OCI-LY1 (cell line): ENCODE data around the gene FYB1.

Source experiments
- H2AFZ ChIP-seq: fragments of 200-600 bp; sonication (generic), shearing (Covaris generic); 2 replicates; pipeline ENCODE4 v1.6.0; 2014; ENCODE audit warnings: antibody characterized with exemption, mild to moderate bottlenecking, low read length
- H3F3A ChIP-seq: fragments of 200-600 bp; sonication (generic), shearing (Covaris generic); 2 replicates; pipeline ENCODE4 v1.6.0; 2014; ENCODE audit warnings: mild to moderate bottlenecking, antibody characterized with exemption, low read length, moderate library complexity; ENCODE audit not compliant: insufficient read depth
- H3K27ac ChIP-seq: fragments of 200-600 bp; sonication (generic); 2 replicates; pipeline ENCODE4 v1.5.1; 2014; ENCODE audit warnings: low read length, mixed run types, mild to moderate bottlenecking, low read depth; ENCODE audit not compliant: poor library complexity, severe bottlenecking
- H3K27me3 ChIP-seq: fragments of 200-600 bp; sonication (generic); 2 replicates; pipeline ENCODE4 v1.6.0; 2014; ENCODE audit warnings: antibody characterized with exemption, mild to moderate bottlenecking, low read length, moderate library complexity; ENCODE audit not compliant: insufficient read depth
- H3K36me3 ChIP-seq: fragments of 200-600 bp; sonication (generic); 2 replicates; pipeline ENCODE4 v1.6.1; 2014; ENCODE audit warnings: mild to moderate bottlenecking, antibody characterized with exemption, low read length, moderate library complexity, mixed read lengths; ENCODE audit not compliant: insufficient read depth
- H3K4me1 ChIP-seq: fragments of 200-600 bp; sonication (generic); 2 replicates; pipeline ENCODE4 v1.5.1; 2014; ENCODE audit warnings: mild to moderate bottlenecking, low read length, moderate library complexity; ENCODE audit not compliant: insufficient read depth, severe bottlenecking
- H3K4me2 ChIP-seq: fragments of 200-600 bp; sonication (generic), shearing (Covaris generic); 2 replicates; pipeline ENCODE4 v1.6.1; 2014; ENCODE audit warnings: low read length
- H3K4me3 ChIP-seq: fragments of 200-600 bp; sonication (generic); 2 replicates; pipeline ENCODE4 v1.5.1; 2014; ENCODE audit warnings: low read length, low read depth, mild to moderate bottlenecking, mixed read lengths; ENCODE audit not compliant: poor library complexity, severe bottlenecking
- H3K79me2 ChIP-seq: fragments of 200-600 bp; shearing (Covaris generic); 2 replicates; pipeline ENCODE4 v1.6.1; 2016; ENCODE audit warnings: mixed run types, low read length, mixed read lengths; ENCODE audit not compliant: insufficient read depth
- H3K9ac ChIP-seq: fragments of 200-600 bp; sonication (generic), shearing (Covaris generic); 2 replicates; pipeline ENCODE4 v1.6.1; 2014; ENCODE audit warnings: mild to moderate bottlenecking, low read length, mixed read lengths
- H3K9me2 ChIP-seq: fragments of 200-600 bp; sonication (generic), shearing (Covaris generic); 2 replicates; pipeline ENCODE4 v1.6.1; 2014; ENCODE audit warnings: low read depth, mild to moderate bottlenecking, low read length, mixed read lengths
- H3K9me3 ChIP-seq: fragments of 200-600 bp; shearing (Covaris generic); 2 replicates; pipeline ENCODE4 v1.6.1; 2014; ENCODE audit warnings: low read length, mixed read lengths
- H4K20me1 ChIP-seq: fragments of 200-600 bp; sonication (generic), shearing (Covaris generic); 2 replicates; pipeline ENCODE4 v1.6.0; 2016; ENCODE audit warnings: mild to moderate bottlenecking, low read length; ENCODE audit not compliant: insufficient read depth
- EZH2 ChIP-seq: fragments of 200-600 bp; sonication (generic), shearing (Covaris generic); IDR thresholded peaks from 2 replicates; pipeline ENCODE4 v1.8.0; 2017; ENCODE audit warnings: borderline replicate concordance, mixed run types, mild to moderate bottlenecking, antibody characterized with exemption, low read length, moderate library complexity, mixed read lengths
- TF ChIP-seq, protein P1 (sequence below): fragments of 200-600 bp; sonication (generic), shearing (Covaris generic); IDR thresholded peaks from 2 replicates; pipeline ENCODE4 v1.5.1; 2017; ENCODE audit warnings: mild to moderate bottlenecking, antibody characterized with exemption, low read length, moderate library complexity, mixed read lengths

The FYB1 gene

DNA sequence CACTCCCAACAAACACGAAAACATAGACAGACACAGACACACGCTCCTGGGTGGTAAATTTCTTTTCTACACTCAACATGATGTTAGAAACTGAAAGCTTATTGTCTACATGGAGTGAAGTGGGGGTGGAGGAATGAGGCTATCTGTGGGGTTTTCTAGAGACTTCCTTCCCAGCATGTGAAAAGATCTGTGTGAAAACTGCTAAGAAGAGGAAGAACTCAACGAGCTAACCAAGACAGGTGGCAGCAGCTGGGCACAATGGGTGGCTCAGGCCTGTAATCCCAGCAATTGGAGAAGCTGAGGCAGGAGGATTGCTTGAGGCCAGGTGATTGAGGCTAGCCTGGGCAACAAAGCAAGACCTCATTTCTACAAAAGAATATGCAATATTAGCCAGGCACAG is 7.6 kb downstream of the FYB1 start:
- H3K4me3 ChIP-seq = no peak overlapping the region
- H3K9me2 ChIP-seq = no peaks in the 10 kb centered on the region
- no peak overlapping the region for H3K27ac ChIP-seq
- H3K9ac ChIP-seq = no peak overlapping the region
- H3K79me2 ChIP-seq = no peaks in the 10 kb centered on the region
- H4K20me1 ChIP-seq = no peaks in the 10 kb centered on the region
- no peaks in the 10 kb centered on the region for H3K9me3 ChIP-seq
- no peaks in the 10 kb centered on the region for H3F3A ChIP-seq
- H2AFZ ChIP-seq = no peak overlapping the region
- H3K4me2 ChIP-seq = no peak overlapping the region
- no peaks in the 10 kb centered on the region for H3K27me3 ChIP-seq
- TF ChIP-seq, protein P1, sequence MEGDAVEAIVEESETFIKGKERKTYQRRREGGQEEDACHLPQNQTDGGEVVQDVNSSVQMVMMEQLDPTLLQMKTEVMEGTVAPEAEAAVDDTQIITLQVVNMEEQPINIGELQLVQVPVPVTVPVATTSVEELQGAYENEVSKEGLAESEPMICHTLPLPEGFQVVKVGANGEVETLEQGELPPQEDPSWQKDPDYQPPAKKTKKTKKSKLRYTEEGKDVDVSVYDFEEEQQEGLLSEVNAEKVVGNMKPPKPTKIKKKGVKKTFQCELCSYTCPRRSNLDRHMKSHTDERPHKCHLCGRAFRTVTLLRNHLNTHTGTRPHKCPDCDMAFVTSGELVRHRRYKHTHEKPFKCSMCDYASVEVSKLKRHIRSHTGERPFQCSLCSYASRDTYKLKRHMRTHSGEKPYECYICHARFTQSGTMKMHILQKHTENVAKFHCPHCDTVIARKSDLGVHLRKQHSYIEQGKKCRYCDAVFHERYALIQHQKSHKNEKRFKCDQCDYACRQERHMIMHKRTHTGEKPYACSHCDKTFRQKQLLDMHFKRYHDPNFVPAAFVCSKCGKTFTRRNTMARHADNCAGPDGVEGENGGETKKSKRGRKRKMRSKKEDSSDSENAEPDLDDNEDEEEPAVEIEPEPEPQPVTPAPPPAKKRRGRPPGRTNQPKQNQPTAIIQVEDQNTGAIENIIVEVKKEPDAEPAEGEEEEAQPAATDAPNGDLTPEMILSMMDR = no peak
- no peak for TF ChIP-seq EZH2
- no peaks in the 10 kb centered on the region for H3K4me1 ChIP-seq
- H3K36me3 ChIP-seq = no peaks in the 10 kb centered on the region

DNA sequence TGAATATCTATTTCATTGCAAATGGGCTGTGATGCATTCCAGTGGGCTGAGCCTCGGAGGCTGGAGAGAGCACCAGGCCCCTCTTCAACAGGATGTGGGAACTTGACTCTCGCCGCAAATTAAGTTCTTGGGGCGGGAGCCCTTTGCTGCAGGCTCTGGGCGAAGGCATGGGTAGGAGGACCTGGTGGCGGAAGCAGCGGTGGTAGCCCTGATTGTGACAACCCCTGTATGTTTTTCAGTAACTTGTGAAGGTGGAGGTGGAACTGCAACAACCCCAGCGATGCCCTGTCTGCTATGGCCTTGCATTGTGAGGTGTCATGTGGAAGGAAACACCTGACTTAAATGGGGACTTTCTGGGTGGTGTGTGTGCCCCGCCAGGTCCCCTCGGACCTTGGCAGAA is 9.4 kb downstream of the FYB1 start:
- H3K36me3 ChIP-seq = no peaks in the 10 kb centered on the region
- no peak overlapping the region for H3K4me2 ChIP-seq
- H3K27me3 ChIP-seq = no peaks in the 10 kb centered on the region

DNA sequence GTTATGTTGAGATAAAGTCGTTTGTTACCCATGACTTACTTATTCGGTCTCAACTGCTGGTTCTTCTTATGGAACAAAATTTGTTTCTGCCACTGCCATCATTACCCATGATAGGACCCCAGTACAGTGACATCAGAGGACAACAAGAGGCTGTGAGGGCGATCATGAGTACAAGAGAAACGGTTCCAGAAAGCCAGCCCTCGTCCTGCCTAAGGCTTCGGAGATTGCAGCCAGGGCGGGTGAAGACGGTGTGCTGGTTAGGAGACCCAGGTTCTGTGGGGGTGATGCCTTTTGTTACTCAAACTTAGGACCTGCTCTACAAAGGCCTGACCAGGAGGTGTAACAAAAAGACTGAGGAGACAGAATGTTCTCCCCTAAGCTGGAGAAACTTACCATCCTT is 10.9 kb downstream of the FYB1 start:
- no peaks in the 10 kb centered on the region for H4K20me1 ChIP-seq
- H3K9ac ChIP-seq = no peak overlapping the region
- H3K79me2 ChIP-seq = no peaks in the 10 kb centered on the region
- no peak overlapping the region for H3K4me3 ChIP-seq
- H3K27me3 ChIP-seq = no peaks in the 10 kb centered on the region
- no peaks in the 10 kb centered on the region for H3K9me3 ChIP-seq
- H3K4me1 ChIP-seq = no peaks in the 10 kb centered on the region
- no peak overlapping the region for H3K27ac ChIP-seq
- H3K36me3 ChIP-seq = no peaks in the 10 kb centered on the region
- no peaks in the 10 kb centered on the region for H3K9me2 ChIP-seq
- no peak overlapping the region for H2AFZ ChIP-seq
- H3K4me2 ChIP-seq = no peak overlapping the region
- no peak for TF ChIP-seq EZH2
- TF ChIP-seq, protein P1 = no peak
- no peaks in the 10 kb centered on the region for H3F3A ChIP-seq

More for the DNA sequence above, 9.4 kb downstream of the FYB1 start:
- Histone ChIP-seq H3K9me2 (no peaks in the 10 kb centered on the region), H3K9ac (no peak overlapping the region), H3K4me1 (no peaks in the 10 kb centered on the region), H3K9me3 (no peaks in the 10 kb centered on the region), H3K27ac (no peak overlapping the region), H3F3A (no peaks in the 10 kb centered on the region), H2AFZ (no peak overlapping the region), H4K20me1 (no peaks in the 10 kb centered on the region), H3K4me3 (no peak overlapping the region), H3K79me2 (no peaks in the 10 kb centered on the region)
- TF ChIP-seq, protein P1 = no peak
- no peak for TF ChIP-seq EZH2
